Endothelial cell of umbilical vein (primary cell): ENCODE results near the gene ANO6. TPM values are rescaled to one million over a fixed set of nuclear protein-coding genes. Genes with fewer than 3 reads are reported as not detected.

Source experiments
- BruUV-seq: library from RNA; stranded (reverse); fragments of 400-500 nt; replicated peaks from 2 replicates; lab custom pipeline; 2021; lab: Mats Ljungman, UMichigan
- CTCF ChIA-PET: fragments of 300-600, 350-600 bp; sonication (Branson Sonifier 250); formaldehyde crosslinking; loops from one replicate; lab custom pipeline; 2021; ENCODE audit warnings: antibody characterized with exemption, inconsistent platforms; lab: Charles Lee
- POLR2A ChIA-PET: fragments of 300-600, 350-600 bp; sonication (Branson Sonifier 250); formaldehyde crosslinking; loops from one replicate; lab custom pipeline; 2021; ENCODE audit warnings: antibody characterized with exemption, inconsistent platforms; lab: Charles Lee
- DNase-seq: peaks from one replicate; pipeline ENCODE4 v3.0.0-alpha.2; 2011; ENCODE audit warnings: low read depth, low spot score
- FAIRE-seq: peaks from 2 replicates; lab custom pipeline; 2011; peaks lifted over from hg19 to GRCh38; lab: Jason Lieb, UNC
- H2AFZ ChIP-seq: 2 replicates; pipeline ENCODE4 v1.6.0; 2012; ENCODE audit warnings: low read depth, low read length, control low read depth, inconsistent platforms
- H3K27ac ChIP-seq: 2 replicates; pipeline ENCODE4 v1.5.1; 2011; ENCODE audit warnings: low read depth, mild to moderate bottlenecking, control low read depth, low read length, moderate library complexity; ENCODE audit not compliant: insufficient read depth
- H3K27me3 ChIP-seq, 2 experiments: 2 replicates each; pipeline versions ENCODE4 v1.6.0 to v1.6.1; 2011; ENCODE audit warnings: low read length in 2 of 2, mixed read lengths in 1 of 2; ENCODE audit not compliant: control insufficient read depth in 2 of 2, insufficient read depth in 2 of 2
- H3K36me3 ChIP-seq, 2 experiments: 2 replicates in 1 of 2; 3 replicates in 1 of 2; pipeline ENCODE4 v1.5.1; 2011; ENCODE audit warnings: low read length in 2 of 2, mild to moderate bottlenecking in 1 of 2, moderate library complexity in 1 of 2; ENCODE audit not compliant: control insufficient read depth in 2 of 2, insufficient read depth in 2 of 2; ENCODE audit errors: extremely low read depth in 1 of 2
- H3K4me1 ChIP-seq: 3 replicates; pipeline ENCODE4 v1.5.1; 2011; ENCODE audit warnings: mild to moderate bottlenecking, low read length; ENCODE audit not compliant: control insufficient read depth, insufficient read depth; ENCODE audit errors: extremely low read depth
- H3K4me2 ChIP-seq: 2 replicates; pipeline ENCODE4 v1.6.1; 2011; ENCODE audit warnings: low read length, control low read depth, mixed read lengths; ENCODE audit not compliant: insufficient read depth
- H3K4me3 ChIP-seq, 3 experiments: fragments of 200-600 bp in 1 of 3; sonication (generic), shearing (Covaris generic) in 1 of 3; replicated peaks in 1 of 3; 2 replicates each; pipeline ENCODE4 v1.5.1; 2011 to 2016; ENCODE audit warnings: control low read depth in 3 of 3, low read length in 3 of 3, mild to moderate bottlenecking in 2 of 3, inconsistent platforms in 1 of 3, low read depth in 1 of 3, moderate library complexity in 1 of 3; ENCODE audit not compliant: insufficient read depth in 1 of 3
- H3K79me2 ChIP-seq: 2 replicates; pipeline ENCODE4 v1.6.0; 2012; ENCODE audit warnings: low read length, inconsistent platforms; ENCODE audit not compliant: control insufficient read depth, insufficient read depth
- H3K9ac ChIP-seq: replicated peaks from 2 replicates; pipeline ENCODE3; 2011; ENCODE audit warnings: low read length, control low read depth; ENCODE audit not compliant: insufficient read depth; ENCODE audit errors: extremely low read depth
- H3K9me1 ChIP-seq: replicated peaks from 3 replicates; pipeline ENCODE4 v1.6.0; 2011; ENCODE audit warnings: mild to moderate bottlenecking, low read length; ENCODE audit not compliant: control insufficient read depth, insufficient read depth; ENCODE audit errors: extremely low read depth
- H3K9me3 ChIP-seq: replicated peaks from 2 replicates; pipeline ENCODE4 v1.5.1; 2012; ENCODE audit warnings: low read length, inconsistent platforms; ENCODE audit not compliant: control insufficient read depth, insufficient read depth
- H4K20me1 ChIP-seq: replicated peaks from 2 replicates; pipeline ENCODE3; 2011; ENCODE audit warnings: mild to moderate bottlenecking, low read length; ENCODE audit not compliant: control insufficient read depth, insufficient read depth; ENCODE audit errors: extremely low read depth
- EZH2 ChIP-seq: IDR thresholded peaks from 2 replicates; pipeline ENCODE4 v1.6.1; 2012; ENCODE audit warnings: borderline replicate concordance, low read depth, mild to moderate bottlenecking, moderate library complexity, low read length, inconsistent platforms; ENCODE audit not compliant: severe bottlenecking
- FOS ChIP-seq: IDR thresholded peaks from 2 replicates; pipeline ENCODE4 v1.6.1; 2011; ENCODE audit warnings: mild to moderate bottlenecking, low read length, moderate library complexity, borderline replicate concordance; ENCODE audit not compliant: insufficient read depth
- GATA2 ChIP-seq: IDR thresholded peaks from 2 replicates; pipeline ENCODE4 v1.7.0; 2011; ENCODE audit warnings: low read depth, mild to moderate bottlenecking, moderate library complexity, mixed read lengths, low read length; ENCODE audit not compliant: insufficient read length, insufficient read depth
- JUN ChIP-seq: IDR thresholded peaks from 2 replicates; pipeline ENCODE4 v1.6.1; 2011; ENCODE audit warnings: borderline replicate concordance, low read depth; ENCODE audit not compliant: insufficient read length, insufficient read depth
- MYC ChIP-seq: IDR thresholded peaks from one replicate; pipeline ENCODE4 v1.6.1; 2011; ENCODE audit warnings: mild to moderate bottlenecking, low read depth, low read length
- POLR2A ChIP-seq: IDR thresholded peaks from 2 replicates; pipeline ENCODE4 v1.6.1; 2012; ENCODE audit warnings: low read depth, mild to moderate bottlenecking, control low read depth, low read length
- POLR2AphosphoS5 ChIP-seq: IDR thresholded peaks from 2 replicates; pipeline ENCODE4 v1.6.1; 2012; ENCODE audit warnings: low read depth, mild to moderate bottlenecking, control low read depth, low read length, moderate library complexity; ENCODE audit not compliant: insufficient read depth
- dilution Hi-C: fragments of 300-500 bp; cut with MboI; formaldehyde crosslinking; loops from one replicate; pipeline ENCODE4 v1.15.0; 2019; ENCODE audit warnings: low sequenced_read_pairs; ENCODE audit not compliant: extremely low pct_ligation_motif_present
- intact Hi-C: fragments of 100-400 bp; cut with micrococcal nuclease; formaldehyde crosslinking; loops from one replicate; pipeline ENCODE4 v1.10.0; 2022
- polyA plus RNA-seq, 4 experiments: library from polyadenylated mRNA; depleted of rRNA in 3 of 4; stranded (reverse) in 3 of 4; unstranded in 1 of 4; fragments of >200 nt; gene quantifications; 2 replicates each; pipeline versions ENCODE4 v1.2.1 to v1.2.3, GENCODE V29; 2011 to 2012; ENCODE audit warnings: missing spikeins in 1 of 4
- total RNA-seq: library from RNA; stranded (reverse); gene quantifications from 2 replicates; pipeline ENCODE4 v1.2.3, GENCODE V29; 2021
- TF ChIP-seq, protein P1 (sequence below): IDR thresholded peaks from 2 replicates; pipeline ENCODE4 v1.6.1; 2011; ENCODE audit not compliant: insufficient read depth, insufficient read length
- TF ChIP-seq, protein P2 (sequence below), 2 donors: IDR thresholded peaks; 1 replicate in 1 of 2; 2 replicates in 1 of 2; pipeline ENCODE4 v1.5.1; 2011; ENCODE audit warnings: low read length in 2 of 2, mild to moderate bottlenecking in 2 of 2, moderate library complexity in 2 of 2, control low read depth in 1 of 2, inconsistent platforms in 1 of 2, low read depth in 1 of 2; ENCODE audit not compliant: insufficient read depth in 1 of 2; ENCODE audit errors: extremely low read depth in 1 of 2

The ANO6 gene
- total and polyA plus RNA-seq, 2 donors (not counting 3 experiments of a cell fraction or from before 2014, with no cell fraction given), result 21.3 to 67.6 TPM

DNA sequence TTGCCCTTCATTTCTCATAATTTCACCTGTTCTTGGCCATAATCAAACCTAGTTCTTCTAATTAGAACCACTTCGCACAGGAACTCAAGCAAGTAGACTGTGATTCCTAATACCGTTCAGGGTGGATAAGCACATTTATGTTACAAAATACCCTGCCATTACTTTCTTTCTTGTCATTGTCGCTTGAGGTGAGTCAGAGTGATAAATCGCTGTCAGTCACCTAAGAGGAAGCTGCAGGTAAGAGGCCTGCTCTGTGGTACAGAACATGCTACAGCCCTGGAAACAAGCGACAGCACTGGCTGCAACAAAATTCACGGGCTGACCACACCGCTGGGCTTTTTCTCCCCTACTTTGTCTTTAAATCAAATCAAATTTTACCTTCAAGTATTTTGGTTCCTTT is 218.2 kb downstream of the ANO6 start:
- Histone ChIP-seq H3K27ac (no peak overlapping the region), H4K20me1 (no peaks in the 10 kb centered on the region), H3K36me3 (peaks cover 2 to 3% of the 10 kb centered on the region in 2 experiments), H3K4me2 (no peak overlapping the region), H3K9me3 (no peaks in the 10 kb centered on the region), H3K4me3 (no peak overlapping the region), H3K27me3 (no peaks in the 10 kb centered on the region), H3K4me1 (peaks cover 14% of the 10 kb centered on the region), H3K79me2 (no peaks in the 10 kb centered on the region), H2AFZ (no peak overlapping the region), H3K9ac (no peak overlapping the region), H3K9me1 (no peaks in the 10 kb centered on the region)
- dilution Hi-C loops (no loop called here), intact Hi-C loops (no loop called here)
- no TSS peak for BruUV-seq
- ChIA-PET POLR2A (no interaction called here), CTCF (interaction anchor here (1.0 to 1.1 kb wide), 2 partner anchors 110 to 165 kb away, joined by 3 read pairs; no protein-coding TSS in a partner anchor)
- DNase-seq, result no peak
- FAIRE-seq, result no peak
- TF ChIP-seq, protein P1, sequence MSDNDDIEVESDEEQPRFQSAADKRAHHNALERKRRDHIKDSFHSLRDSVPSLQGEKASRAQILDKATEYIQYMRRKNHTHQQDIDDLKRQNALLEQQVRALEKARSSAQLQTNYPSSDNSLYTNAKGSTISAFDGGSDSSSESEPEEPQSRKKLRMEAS, result no peak
- TF ChIP-seq MYC (no peak), POLR2A (no peak), JUN (no peak), FOS (no peak), GATA2 (no peak), EZH2 (no peak), POLR2AphosphoS5 (no peak)
- TF ChIP-seq, protein P2, sequence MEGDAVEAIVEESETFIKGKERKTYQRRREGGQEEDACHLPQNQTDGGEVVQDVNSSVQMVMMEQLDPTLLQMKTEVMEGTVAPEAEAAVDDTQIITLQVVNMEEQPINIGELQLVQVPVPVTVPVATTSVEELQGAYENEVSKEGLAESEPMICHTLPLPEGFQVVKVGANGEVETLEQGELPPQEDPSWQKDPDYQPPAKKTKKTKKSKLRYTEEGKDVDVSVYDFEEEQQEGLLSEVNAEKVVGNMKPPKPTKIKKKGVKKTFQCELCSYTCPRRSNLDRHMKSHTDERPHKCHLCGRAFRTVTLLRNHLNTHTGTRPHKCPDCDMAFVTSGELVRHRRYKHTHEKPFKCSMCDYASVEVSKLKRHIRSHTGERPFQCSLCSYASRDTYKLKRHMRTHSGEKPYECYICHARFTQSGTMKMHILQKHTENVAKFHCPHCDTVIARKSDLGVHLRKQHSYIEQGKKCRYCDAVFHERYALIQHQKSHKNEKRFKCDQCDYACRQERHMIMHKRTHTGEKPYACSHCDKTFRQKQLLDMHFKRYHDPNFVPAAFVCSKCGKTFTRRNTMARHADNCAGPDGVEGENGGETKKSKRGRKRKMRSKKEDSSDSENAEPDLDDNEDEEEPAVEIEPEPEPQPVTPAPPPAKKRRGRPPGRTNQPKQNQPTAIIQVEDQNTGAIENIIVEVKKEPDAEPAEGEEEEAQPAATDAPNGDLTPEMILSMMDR (IDR thresholded peaks at IDR 0.05; ENCODE audit: extremely low read depth in 1 of 2, insufficient read depth in 1 of 2, low read depth in 1 of 2, low read length in 2 of 2), result no peak
